ENCODE data around the gene FAM219B. TPM values are rescaled to one million over a fixed set of nuclear protein-coding genes. Genes with fewer than 3 reads are reported as not detected.
A peak's percentile ranks its signal among the peaks of the same experiment; 100 is the strongest.

The FAM219B gene
- total and polyA plus RNA-seq, 2 of the 8 experiments (the other 6 are each of a cell fraction or from before 2014, with no cell fraction given): 57.1 to 66.6 TPM

GRCh38 chr15:74889883-74890664, 16.6 kb downstream of the FAM219B start, which contains the start of gene MPI:
MPI (plus strand) TSS chr15:74890042; CDS start chr15:74890074, 32 bp downstream.
- H4K91ac ChIP-seq (replicated peaks; ENCODE audit: insufficient read length, low read length): peak within 1 kb of the TSS; percentile 96
- peaks cover 9% of the 10 kb centered on the region for H3K23me2 ChIP-seq (ENCODE audit: low read depth, low read length)
- H2BK15ac ChIP-seq (ENCODE audit: low read length): peak within 1 kb of the TSS; percentile 82; the same call in 1 of the 2 replicates
- H2AK5ac ChIP-seq (ENCODE audit: low read depth, low read length): peak within 1 kb of the TSS; percentile 75; the same call in 1 of the 2 replicates
- no peak within 1 kb of the TSS for H2BK120ac ChIP-seq (replicated peaks; ENCODE audit: low read depth, low read length)
- H3K4ac ChIP-seq (replicated peaks; ENCODE audit: insufficient read length, low read depth, low read length): no peak within 1 kb of the TSS
- H3K79me2 ChIP-seq (ENCODE audit: control insufficient read depth in 1 of 2, insufficient read depth in 2 of 2, low read length in 2 of 2): no peaks in the 10 kb centered on the region
- H3K9ac ChIP-seq (replicated peaks in 1 of 4; ENCODE audit: extremely low read depth in 1 of 4, low read depth in 3 of 4, low read length in 3 of 4): peak within 1 kb of the TSS in 3 of 4 experiments; percentile 89 to 97 (median 95); a peak in 6 of 7 replicates
- ChIA-PET CTCF (ENCODE audit: partially characterized antibody) (interaction anchor here (0.9 to 6.2 kb wide), 6 partner anchors 11 to 119 kb away, joined by 3 to 54 read pairs (median 3); partner anchors contain the start of gene SCAMP2), POLR2A (ENCODE audit: partially characterized antibody) (interaction anchor here (0.6 to 7.0 kb wide), 15 partner anchors 10 to 131 kb away, joined by 3 to 116 read pairs (median 4); partner anchors contain the start of genes FAM219B and SCAMP2)
- peak within 1 kb of the TSS; percentile 99 for H2AFZ ChIP-seq (ENCODE audit: low read length)
- peak within 1 kb of the TSS; percentile 89; the same call in 1 of the 2 replicates for H4K8ac ChIP-seq (ENCODE audit: extremely low read depth, insufficient read depth, low read length)
- FAIRE-seq: no peak
- H4K20me1 ChIP-seq (replicated peaks in 1 of 2; ENCODE audit: control insufficient read depth in 1 of 2, insufficient read depth in 2 of 2, low read length in 2 of 2): no peaks in the 10 kb centered on the region
- peak within 1 kb of the TSS; percentile 93 for H3K56ac ChIP-seq (replicated peaks; ENCODE audit: insufficient read length, low read depth, low read length)
- no peaks in the 10 kb centered on the region for H3K27me3 ChIP-seq (replicated peaks in 1 of 4; ENCODE audit: control insufficient read depth in 3 of 4, extremely low read depth in 1 of 4, insufficient read depth in 3 of 4, low read length in 3 of 4)
- H3K14ac ChIP-seq (ENCODE audit: insufficient read length): no peak within 1 kb of the TSS
- peak within 1 kb of the TSS; percentile 80 to 96 (median 88) for H3K4me3 ChIP-seq (ENCODE audit: extremely low read depth in 1 of 4, insufficient read depth in 2 of 4, low read depth in 3 of 4, low read length in 4 of 4)
- no peaks in the 10 kb centered on the region for H3K79me1 ChIP-seq (ENCODE audit: low read depth, low read length)
- peak in 1 of 2 experiments; percentile 93 for DNase-seq (ENCODE audit: low read depth in 1 of 2, low spot score in 2 of 2)
- H2BK12ac ChIP-seq (ENCODE audit: low read depth, low read length): 0 out of 2 replicates have a peak within 1 kb of the TSS, but pooled peaks have one; percentile 88
- H3K18ac ChIP-seq (ENCODE audit: extremely low read depth, low read length): peak within 1 kb of the TSS; percentile 88
- peak within 1 kb of the TSS; percentile 86 for H4K5ac ChIP-seq (ENCODE audit: insufficient read length, low read depth, low read length)
- 4% methylated on average over 45 of the region's 47 CpGs; no CpG with 5 or more reads in 1 of the 2 experiments for WGBS, 2 experiments (ENCODE audit: extremely low coverage in 1 of 2, insufficient coverage in 1 of 2, insufficient read length in 1 of 2, insufficient replicate concordance in 2 of 2, low coverage in 1 of 2, low lambda C conversion rate in 2 of 2, missing lambda C conversion rate in 1 of 2)
- H3K9me3 ChIP-seq (ENCODE audit: insufficient read depth in 2 of 2, low read depth in 1 of 2, low read length in 1 of 2): no peaks in the 10 kb centered on the region
- H2BK20ac ChIP-seq (ENCODE audit: low read length): no peak within 1 kb of the TSS
- peaks cover 0 to 4% (median 2%) of the 10 kb centered on the region in 4 experiments; a peak in 4 of 7 replicates for H3K4me1 ChIP-seq (replicated peaks in 1 of 4; ENCODE audit: control insufficient read depth in 3 of 4, insufficient read depth in 4 of 4, low read length in 3 of 4)
- H3K36me3 ChIP-seq (ENCODE audit: control insufficient read depth in 2 of 4, insufficient read depth in 4 of 4, low read length in 3 of 4): peaks cover 5 to 18% (median 14%) of the 10 kb centered on the region in 4 experiments; a peak in 5 of 8 replicates
- H2BK5ac ChIP-seq (ENCODE audit: low read depth, low read length): peak within 1 kb of the TSS; percentile 80; the same call in 1 of the 2 replicates
- no peak within 1 kb of the TSS for H3K23ac ChIP-seq (ENCODE audit: insufficient read length)
- H3K27ac ChIP-seq (ENCODE audit: low read depth, low read length): peak within 1 kb of the TSS; percentile 90
- H3K4me2 ChIP-seq (ENCODE audit: insufficient read depth in 1 of 2, low read depth in 2 of 2, low read length in 2 of 2): peak within 1 kb of the TSS; percentile 90
- peak; percentile 50; the same call in 1 of the 2 replicates for TF ChIP-seq CHD2 (IDR thresholded peaks at IDR 0.05; ENCODE audit: low read length)
- TF ChIP-seq HDAC2 (IDR thresholded peaks at IDR 0.05; ENCODE audit: borderline replicate concordance in 1 of 2, low read depth in 2 of 2, low read length in 2 of 2): peak in 1 of 2 experiments; percentile 93; a peak in 1 of 4 replicates
- peak; percentile 54 for TF ChIP-seq TAF7 (optimal IDR thresholded peaks at IDR 0.05; ENCODE audit: borderline replicate concordance, low read depth, low read length)
- peak; percentile 92 for TF ChIP-seq POLR2AphosphoS5 (IDR thresholded peaks at IDR 0.05; ENCODE audit: low read depth, low read length)
- peak; percentile 95 for TF ChIP-seq TAF1 (IDR thresholded peaks at IDR 0.05; ENCODE audit: low read depth, low read length)
- TF ChIP-seq TBP (IDR thresholded peaks at IDR 0.05; ENCODE audit: low read depth, low read length): peak; percentile 82
- TF ChIP-seq YY1 (IDR thresholded peaks at IDR 0.05; ENCODE audit: low read depth, low read length): peak; percentile 95
- peak; percentile 92 to 97 for TF ChIP-seq POLR2A (IDR thresholded peaks at IDR 0.05; ENCODE audit: control extremely low read depth in 1 of 2, low read depth in 2 of 2, low read length in 2 of 2)
- TF ChIP-seq SP2 (IDR thresholded peaks at IDR 0.05; ENCODE audit: low read length): no peak
- peak; percentile 99 for TF ChIP-seq PHF8 (conservative IDR thresholded peaks at IDR 0.05; ENCODE audit: low read depth, low read length)
- TF ChIP-seq SIN3A (conservative IDR thresholded peaks at IDR 0.05 in 1 of 2, IDR thresholded peaks at IDR 0.05 in 1 of 2; ENCODE audit: low read depth in 1 of 2, low read length in 2 of 2): peak in 1 of 2 experiments; percentile 83; a peak in 2 of 4 replicates

Measured in H1 (cell line).